ENCODE results near the gene PRKRIP1. TPM values are rescaled to one million over a fixed set of nuclear protein-coding genes. Genes with fewer than 3 reads are reported as not detected.

The PRKRIP1 gene
- total RNA-seq, 1 donor from 2014 or later: 16.1 TPM

GRCh38 chr7:102434039-102434486 is 37.9 kb downstream of the PRKRIP1 start:
- DNase-seq (ENCODE audit: low read depth): no peak
- H3K4me3 ChIP-seq (ENCODE audit: low read depth, low read length): peak overlapping the region; percentile 84
- TF ChIP-seq CTCF (conservative IDR thresholded peaks at IDR 0.05; ENCODE audit: low read depth, low read length): no peak

- H3K4me3 ChIP-seq (ENCODE audit: low read depth, low read length): no peak overlapping the region
- no peak for TF ChIP-seq CTCF (conservative IDR thresholded peaks at IDR 0.05; ENCODE audit: low read depth, low read length)
- DNase-seq (ENCODE audit: low read depth): no peak
Observed at GRCh38 chr7:102436118-102436517, 40.0 kb downstream of the PRKRIP1 start.

GRCh38 chr7:102439963-102440795 is 44.0 kb downstream of the PRKRIP1 start:
- no peak overlapping the region for H3K4me3 ChIP-seq (ENCODE audit: low read depth, low read length)
- peak; percentile 27 for DNase-seq (ENCODE audit: low read depth)
- no peak for TF ChIP-seq CTCF (conservative IDR thresholded peaks at IDR 0.05; ENCODE audit: low read depth, low read length)

GRCh38 chr7:102444961-102445673 is 49.0 kb downstream of the PRKRIP1 start:
- TF ChIP-seq CTCF (conservative IDR thresholded peaks at IDR 0.05; ENCODE audit: low read depth, low read length): no peak
- no peak for DNase-seq (ENCODE audit: low read depth)
- no peak overlapping the region for H3K4me3 ChIP-seq (ENCODE audit: low read depth, low read length)

GRCh38 chr7:102445674-102446071 is 49.5 kb downstream of the PRKRIP1 start:
- H3K4me3 ChIP-seq (ENCODE audit: low read depth, low read length): no peak overlapping the region
- no peak for DNase-seq (ENCODE audit: low read depth)
- TF ChIP-seq CTCF (conservative IDR thresholded peaks at IDR 0.05; ENCODE audit: low read depth, low read length): no peak

GRCh38 chr7:102446387-102447156 is 50.4 kb downstream of the PRKRIP1 start:
- no peak for TF ChIP-seq CTCF (conservative IDR thresholded peaks at IDR 0.05; ENCODE audit: low read depth, low read length)
- no peak for DNase-seq (ENCODE audit: low read depth)
- no peak overlapping the region for H3K4me3 ChIP-seq (ENCODE audit: low read depth, low read length)
